IPS-NIHi7 (cell line): ENCODE results near the gene PDIA6.

ENCODE experiments used
- DNase-seq: peaks from one replicate; pipeline ENCODE4 v3.0.0; 2012; ENCODE audit warnings: mixed read lengths; ENCODE audit errors: extremely low spot score

The PDIA6 gene

GRCh38 chr2:10812362-10813162 is at the start of gene PDIA6:
PDIA6 (minus strand) TSS chr2:10812785; CDS start chr2:10812696, 89 bp downstream.
- peak; percentile 97 for DNase-seq

- DNase-seq = no peak
These were observed 49.7 kb upstream of the PDIA6 start for GRCh38 chr2:10862330-10862729.

GRCh38 chr2:10861765-10862164 is 49.2 kb upstream of the PDIA6 start:
- DNase-seq = no peak

- DNase-seq = no peak
These were observed 48.3 kb upstream of the PDIA6 start for GRCh38 chr2:10860814-10861325.

GRCh38 chr2:10860081-10860813 is 47.7 kb upstream of the PDIA6 start:
- DNase-seq = no peak

- DNase-seq = no peak
These were observed 46.7 kb upstream of the PDIA6 start for GRCh38 chr2:10859278-10859677.

GRCh38 chr2:10848541-10848940 is 36.0 kb upstream of the PDIA6 start:
- DNase-seq = no peak

- no peak for DNase-seq
These were observed 34.4 kb upstream of the PDIA6 start for GRCh38 chr2:10847008-10847407.

- DNase-seq = no peak
These were observed 33.7 kb upstream of the PDIA6 start for GRCh38 chr2:10846110-10846861.

- DNase-seq = no peak
These were observed 33.1 kb upstream of the PDIA6 start for GRCh38 chr2:10845640-10846039.

GRCh38 chr2:10844097-10844496 is 31.5 kb upstream of the PDIA6 start:
- DNase-seq = peak; percentile 76

GRCh38 chr2:10842506-10842905 is 29.9 kb upstream of the PDIA6 start:
- no peak for DNase-seq

- DNase-seq = no peak
These were observed 29.1 kb upstream of the PDIA6 start for GRCh38 chr2:10841547-10842219.

GRCh38 chr2:10839813-10840212 is 27.2 kb upstream of the PDIA6 start:
- DNase-seq = peak; percentile 56

GRCh38 chr2:10838734-10839133 is 26.1 kb upstream of the PDIA6 start:
- DNase-seq = no peak

GRCh38 chr2:10837298-10838266 is 25.0 kb upstream of the PDIA6 start:
- DNase-seq = no peak

- peak; percentile 91 for DNase-seq
These were observed 22.7 kb upstream of the PDIA6 start for GRCh38 chr2:10835052-10835970.

GRCh38 chr2:10834068-10834655 is 21.6 kb upstream of the PDIA6 start:
- no peak for DNase-seq

- DNase-seq = no peak
These were observed 20.4 kb upstream of the PDIA6 start for GRCh38 chr2:10833021-10833420.
